Trophoblast cell (in vitro differentiated cells and primary cell): Measurements from ENCODE around the gene ALG9.

ENCODE experiments used
- DNase-seq, 2 donors: peaks; one replicate each; pipeline ENCODE4 v3.0.0-alpha.2; 2016
- H2AFZ ChIP-seq: 2 replicates; pipeline ENCODE4 v1.6.1; 2013; ENCODE audit warnings: low read length, moderate library complexity, mild to moderate bottlenecking; ENCODE audit not compliant: insufficient read depth, poor library complexity
- H2AK5ac ChIP-seq: 2 replicates; pipeline ENCODE4 v1.6.1; 2013; ENCODE audit warnings: mild to moderate bottlenecking, low read length
- H2BK120ac ChIP-seq: 2 replicates; pipeline ENCODE4 v1.6.1; 2013; ENCODE audit warnings: low read length, mild to moderate bottlenecking, moderate library complexity; ENCODE audit not compliant: insufficient read depth, poor library complexity
- H2BK12ac ChIP-seq: 2 replicates; pipeline ENCODE4 v1.6.1; 2013; ENCODE audit warnings: mild to moderate bottlenecking, low read length, moderate library complexity
- H2BK5ac ChIP-seq: 2 replicates; pipeline ENCODE4 v1.6.1; 2013; ENCODE audit warnings: low read length, low read depth, moderate library complexity, mild to moderate bottlenecking; ENCODE audit not compliant: poor library complexity
- H3K14ac ChIP-seq: 2 replicates; pipeline ENCODE4 v1.6.1; 2013; ENCODE audit warnings: mild to moderate bottlenecking, low read length
- H3K18ac ChIP-seq: 2 replicates; pipeline ENCODE4 v1.6.1; 2013; ENCODE audit warnings: mild to moderate bottlenecking, low read length
- H3K23ac ChIP-seq: 2 replicates; pipeline ENCODE4 v1.6.1; 2013; ENCODE audit warnings: low read length
- H3K27ac ChIP-seq: 2 replicates; pipeline ENCODE4 v1.5.1; 2013; ENCODE audit warnings: low read depth, mild to moderate bottlenecking, inconsistent platforms, low read length, moderate library complexity
- H3K27me3 ChIP-seq: 2 replicates; pipeline ENCODE4 v1.6.1; 2013; ENCODE audit warnings: inconsistent platforms, mild to moderate bottlenecking, low read length, moderate library complexity; ENCODE audit not compliant: insufficient read depth
- H3K36me3 ChIP-seq, 2 experiments: 1 replicate in 1 of 2; 2 replicates in 1 of 2; pipeline ENCODE4 v1.6.1; 2013; ENCODE audit warnings: low read length in 2 of 2, mild to moderate bottlenecking in 2 of 2, moderate library complexity in 1 of 2; ENCODE audit not compliant: insufficient read depth in 2 of 2, control insufficient read depth in 1 of 2
- H3K4ac ChIP-seq: 2 replicates; pipeline ENCODE4 v1.6.1; 2013; ENCODE audit warnings: low read depth, mild to moderate bottlenecking, low read length, moderate library complexity
- H3K4me1 ChIP-seq, 2 experiments: 1 replicate in 1 of 2; 2 replicates in 1 of 2; pipeline ENCODE4 v1.6.1; 2013; ENCODE audit warnings: low read length in 2 of 2, mild to moderate bottlenecking in 2 of 2, moderate library complexity in 1 of 2; ENCODE audit not compliant: insufficient read depth in 2 of 2, control insufficient read depth in 1 of 2
- H3K4me2 ChIP-seq: 2 replicates; pipeline ENCODE4 v1.6.1; 2013; ENCODE audit warnings: inconsistent platforms, mild to moderate bottlenecking, low read length, moderate library complexity
- H3K4me3 ChIP-seq: 2 replicates; pipeline ENCODE4 v1.5.1; 2013; ENCODE audit warnings: mild to moderate bottlenecking, low read depth, low read length, inconsistent platforms
- H3K79me1 ChIP-seq: one replicate; pipeline ENCODE4 v1.6.1; 2013; ENCODE audit warnings: low read length
- H3K79me2 ChIP-seq: 2 replicates; pipeline ENCODE4 v1.6.1; 2013; ENCODE audit warnings: low read length, mild to moderate bottlenecking; ENCODE audit not compliant: control insufficient read depth, insufficient read depth, poor library complexity
- H3K9ac ChIP-seq: 2 replicates; pipeline ENCODE4 v1.6.1; 2013; ENCODE audit warnings: mild to moderate bottlenecking, low read length
- H3K9me3 ChIP-seq: 2 replicates; pipeline ENCODE4 v1.6.1; 2013; ENCODE audit warnings: low read depth, mild to moderate bottlenecking, control low read depth, inconsistent platforms, low read length; ENCODE audit not compliant: insufficient read depth
- H4K12ac ChIP-seq: 2 replicates; pipeline ENCODE4 v1.6.1; 2013; ENCODE audit warnings: low read depth, mild to moderate bottlenecking, low read length, moderate library complexity
- H4K8ac ChIP-seq: 2 replicates; pipeline ENCODE4 v1.6.1; 2013; ENCODE audit warnings: low read depth, mild to moderate bottlenecking, low read length, moderate library complexity
- H4K91ac ChIP-seq: one replicate; pipeline ENCODE4 v1.6.1; 2013; ENCODE audit warnings: low read depth, mild to moderate bottlenecking, low read length, moderate library complexity
- WGBS: extraction: QIAGEN DNeasy Blood & Tissue Kit; methylation state at CpG from one replicate; pipeline ENCODE4 v1.1.7; 2013; ENCODE audit warnings: missing lambda C conversion rate; ENCODE audit not compliant: insufficient read length, insufficient coverage; ENCODE audit errors: extremely low coverage; 5-methylcytosine and 5-hydroxymethylcytosine counted together

The ALG9 gene

DNA sequence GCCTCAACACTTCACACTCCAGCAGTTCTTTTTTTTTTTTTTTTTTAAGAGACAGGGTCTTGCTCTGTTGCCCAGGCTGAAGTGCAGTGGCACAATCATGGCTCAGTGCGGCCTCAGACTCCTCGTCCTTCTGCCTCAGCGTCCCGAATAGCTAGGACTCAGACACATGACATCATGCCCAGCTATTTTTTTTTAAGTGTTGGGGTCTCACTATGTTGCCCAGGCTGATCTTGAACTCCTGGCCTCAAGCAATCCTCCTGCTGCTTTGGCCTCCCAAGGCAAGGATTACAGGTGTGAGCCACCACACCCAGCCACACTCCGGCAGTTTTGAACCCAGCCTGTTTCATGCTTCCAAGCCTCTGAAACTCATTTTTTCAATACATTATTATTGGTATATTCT is 108.9 kb downstream of the ALG9 start:
- H3K4me3 ChIP-seq: no peak overlapping the region
- no CpG with 5 or more reads among the region's 5 CpGs for WGBS
- peaks cover 20 to 32% of the 10 kb centered on the region in 2 experiments for H3K36me3 ChIP-seq
- H3K79me1 ChIP-seq: peaks cover 9% of the 10 kb centered on the region
- no peak overlapping the region for H2AK5ac ChIP-seq
- no peak overlapping the region for H3K14ac ChIP-seq
- peaks cover 0 to 2% of the 10 kb centered on the region in 2 experiments for H3K4me1 ChIP-seq
- H3K27me3 ChIP-seq: no peaks in the 10 kb centered on the region
- no peak for DNase-seq
- H2BK5ac ChIP-seq: no peak overlapping the region
- H3K79me2 ChIP-seq: peaks cover 8% of the 10 kb centered on the region
- H3K9me3 ChIP-seq: no peaks in the 10 kb centered on the region
- no peak overlapping the region for H3K4me2 ChIP-seq
- no peak overlapping the region for H3K4ac ChIP-seq
- H3K18ac ChIP-seq: no peak overlapping the region
- no peak overlapping the region for H4K8ac ChIP-seq
- no peak overlapping the region for H2BK12ac ChIP-seq
- no peak overlapping the region for H4K91ac ChIP-seq
- no peak overlapping the region for H3K23ac ChIP-seq
- no peak overlapping the region for H2AFZ ChIP-seq
- no peak overlapping the region for H3K9ac ChIP-seq
- H2BK120ac ChIP-seq: no peak overlapping the region
- H4K12ac ChIP-seq: no peak overlapping the region
- no peak overlapping the region for H3K27ac ChIP-seq

DNA sequence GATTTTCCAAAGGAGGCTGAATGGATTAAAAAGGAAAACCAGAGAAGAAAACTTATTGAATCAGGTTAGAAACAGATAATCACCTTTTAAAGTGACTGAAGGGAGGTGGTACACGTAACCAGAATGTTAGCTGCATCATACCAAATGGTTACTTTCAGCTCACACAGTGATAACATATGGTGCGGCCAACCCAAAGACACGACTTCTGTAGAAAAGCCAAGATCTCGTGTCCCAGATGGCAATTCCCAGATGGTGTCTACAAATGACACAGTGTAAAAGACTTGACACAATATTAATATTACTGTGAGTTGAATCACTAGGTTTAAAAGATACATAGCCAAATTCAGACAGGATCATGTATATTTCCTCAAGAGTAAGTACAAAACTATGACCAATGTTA is 110.3 kb downstream of the ALG9 start:
- no peak overlapping the region for H2BK120ac ChIP-seq
- H4K8ac ChIP-seq: no peak overlapping the region
- no peak overlapping the region for H3K27ac ChIP-seq
- H2BK5ac ChIP-seq: no peak overlapping the region
- peaks cover 4% of the 10 kb centered on the region for H3K79me2 ChIP-seq
- H4K12ac ChIP-seq: no peak overlapping the region
- H3K14ac ChIP-seq: no peak overlapping the region
- H3K36me3 ChIP-seq: peaks cover 22 to 35% of the 10 kb centered on the region in 2 experiments
- no peak for DNase-seq
- no peaks in the 10 kb centered on the region for H3K9me3 ChIP-seq
- no peak overlapping the region for H2BK12ac ChIP-seq
- peaks cover 5% of the 10 kb centered on the region for H3K79me1 ChIP-seq
- no peak overlapping the region for H3K18ac ChIP-seq
- H3K4me2 ChIP-seq: no peak overlapping the region
- H3K4me3 ChIP-seq: no peak overlapping the region
- H3K23ac ChIP-seq: no peak overlapping the region
- H4K91ac ChIP-seq: no peak overlapping the region
- no peaks in the 10 kb centered on the region for H3K27me3 ChIP-seq
- no peak overlapping the region for H2AK5ac ChIP-seq
- no peaks in the 10 kb centered on the region for H3K4me1 ChIP-seq
- H3K9ac ChIP-seq: no peak overlapping the region
- no peak overlapping the region for H3K4ac ChIP-seq
- no peak overlapping the region for H2AFZ ChIP-seq
- no CpG with 5 or more reads among the region's 4 CpGs for WGBS

DNA sequence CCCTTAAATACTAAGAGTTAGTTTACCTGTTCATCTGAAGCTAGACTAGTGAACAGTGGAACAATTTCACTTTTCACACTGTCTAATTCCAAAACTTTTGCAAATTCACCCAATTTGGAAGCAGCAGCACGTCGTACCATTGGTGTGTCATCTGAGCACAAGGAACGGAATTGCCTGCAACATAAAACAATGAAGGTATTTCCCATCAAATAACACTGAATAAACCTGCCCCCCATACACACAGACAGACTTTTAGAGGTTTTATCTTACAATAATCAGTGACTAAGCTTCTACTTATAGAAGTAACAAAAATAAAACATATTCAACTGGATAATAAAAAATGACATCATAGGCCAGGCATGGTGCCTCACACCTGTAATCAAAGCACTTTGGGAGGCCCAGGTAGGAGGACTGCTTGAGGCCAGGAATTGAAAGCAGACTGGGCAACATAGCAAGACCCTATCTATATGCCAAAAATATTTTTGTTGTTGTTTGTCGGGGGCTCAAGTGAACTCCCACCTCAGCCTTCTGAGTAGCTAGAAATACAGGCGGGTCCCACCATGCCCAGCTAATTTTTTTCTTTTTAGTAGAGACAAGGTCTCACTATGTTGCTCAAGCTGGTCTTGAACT is 111.5 kb downstream of the ALG9 start:
- Histone ChIP-seq H4K91ac (no peak overlapping the region), H3K79me2 (no peaks in the 10 kb centered on the region), H2BK5ac (no peak overlapping the region), H3K4me2 (no peak overlapping the region), H3K4me3 (no peak overlapping the region), H4K12ac (no peak overlapping the region), H2AFZ (no peak overlapping the region), H3K9me3 (no peaks in the 10 kb centered on the region), H4K8ac (no peak overlapping the region), H3K36me3 (peaks cover 28 to 37% of the 10 kb centered on the region in 2 experiments), H3K27ac (no peak overlapping the region), H2AK5ac (no peak overlapping the region), H3K27me3 (no peaks in the 10 kb centered on the region), H3K4me1 (no peaks in the 10 kb centered on the region), H3K14ac (no peak overlapping the region), H2BK120ac (no peak overlapping the region), H3K9ac (no peak overlapping the region), H3K79me1 (no peaks in the 10 kb centered on the region), H3K18ac (no peak overlapping the region), H3K4ac (no peak overlapping the region), H2BK12ac (no peak overlapping the region), H3K23ac (no peak overlapping the region)
- no CpG with 5 or more reads among the region's 5 CpGs for WGBS
- no peak for DNase-seq

DNA sequence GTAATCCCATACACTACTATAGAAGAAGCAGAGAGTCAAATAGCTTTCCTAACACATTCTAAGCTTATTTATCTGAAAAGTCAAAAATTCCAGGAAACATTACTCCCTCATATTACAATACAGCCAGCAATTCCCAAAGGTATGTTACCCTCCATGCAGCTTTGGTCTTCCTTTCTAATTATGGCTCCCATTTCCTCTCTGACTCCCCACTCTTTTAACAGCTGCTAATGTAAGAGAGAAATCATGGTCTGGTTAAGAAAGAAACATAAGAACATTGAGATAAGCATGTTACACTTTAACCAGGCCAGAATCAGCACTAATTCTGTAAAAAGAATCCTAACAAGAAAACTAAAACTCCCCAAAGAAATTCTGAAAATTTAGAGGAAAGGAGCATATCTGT is 112.0 kb downstream of the ALG9 start:
- H3K36me3 ChIP-seq: peaks cover 28 to 36% of the 10 kb centered on the region in 2 experiments
- no peak overlapping the region for H3K14ac ChIP-seq
- no peak overlapping the region for H3K4ac ChIP-seq
- H3K27me3 ChIP-seq: no peaks in the 10 kb centered on the region
- no peak overlapping the region for H3K9ac ChIP-seq
- H3K9me3 ChIP-seq: no peaks in the 10 kb centered on the region
- H3K18ac ChIP-seq: no peak overlapping the region
- no peak overlapping the region for H2AFZ ChIP-seq
- no peak overlapping the region for H2BK5ac ChIP-seq
- no peaks in the 10 kb centered on the region for H3K79me1 ChIP-seq
- no peak overlapping the region for H2BK12ac ChIP-seq
- H4K91ac ChIP-seq: no peak overlapping the region
- no peak overlapping the region for H4K12ac ChIP-seq
- no peak overlapping the region for H3K4me2 ChIP-seq
- H4K8ac ChIP-seq: no peak overlapping the region
- H2BK120ac ChIP-seq: no peak overlapping the region
- no peaks in the 10 kb centered on the region for H3K79me2 ChIP-seq
- DNase-seq: peak in 1 of 2 donors; percentile 24
- H3K4me1 ChIP-seq: no peaks in the 10 kb centered on the region
- no peak overlapping the region for H2AK5ac ChIP-seq
- no peak overlapping the region for H3K27ac ChIP-seq
- no peak overlapping the region for H3K4me3 ChIP-seq
- no peak overlapping the region for H3K23ac ChIP-seq
